GM19438 (cell line): ENCODE results near the gene NTM.

ENCODE experiments used
- ATAC-seq: cut with Tn5 transposase; IDR thresholded peaks from one replicate; pipeline ENCODE4 v1.9.1; 2021; ENCODE audit warnings: low read depth; ENCODE audit not compliant: unreplicated experiment

Gene NTM

GRCh38 chr11:132142121-132142520 lies 771.7 kb downstream of the NTM start:
- ATAC-seq: no peak

- no peak for ATAC-seq
These were observed 772.1 kb downstream of the NTM start for GRCh38 chr11:132142554-132142953.

GRCh38 chr11:132147464-132147863 lies 777.0 kb downstream of the NTM start:
- ATAC-seq: no peak

DNA sequence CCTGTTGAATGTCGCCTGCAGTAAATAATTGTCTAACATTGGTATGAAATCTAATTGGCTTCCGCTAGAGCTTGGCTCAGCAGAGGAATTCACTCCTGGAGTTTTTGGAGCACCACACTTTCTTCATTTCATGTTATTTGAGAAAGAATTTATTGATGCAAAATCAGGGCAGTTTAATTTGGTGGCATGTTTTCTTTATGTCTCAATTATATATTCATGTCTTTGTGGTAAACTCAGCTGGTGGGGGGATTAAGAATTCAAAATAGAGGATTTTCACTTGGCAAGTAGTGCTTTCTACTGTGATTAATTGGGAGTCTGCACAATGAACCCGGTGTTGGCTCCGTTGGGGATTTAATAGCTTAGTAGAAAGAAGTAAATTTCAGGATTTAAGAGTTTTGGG lies 784.4 kb downstream of the NTM start:
- no peak for ATAC-seq

DNA sequence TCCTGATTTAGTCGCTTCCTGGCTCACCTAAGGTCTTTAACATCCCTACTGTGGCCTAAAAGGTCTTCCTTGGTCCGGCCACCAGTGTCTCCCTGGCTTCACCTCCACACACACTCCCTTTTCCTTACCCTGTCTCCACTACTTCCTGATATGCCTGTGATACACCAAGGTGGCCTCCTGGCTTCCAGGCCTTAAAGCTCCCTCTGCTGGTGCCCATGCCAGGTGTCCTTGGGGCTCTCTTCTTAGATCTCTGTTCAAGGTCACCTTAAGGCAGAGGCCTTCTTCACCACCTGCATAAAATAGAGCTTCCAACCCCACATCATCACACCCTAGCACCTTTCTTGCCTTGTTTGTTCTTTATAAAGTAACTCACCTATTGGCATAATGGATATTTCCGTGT lies 787.7 kb downstream of the NTM start:
- no peak for ATAC-seq

GRCh38 chr11:132158696-132159095 lies 788.3 kb downstream of the NTM start:
- ATAC-seq: no peak

DNA sequence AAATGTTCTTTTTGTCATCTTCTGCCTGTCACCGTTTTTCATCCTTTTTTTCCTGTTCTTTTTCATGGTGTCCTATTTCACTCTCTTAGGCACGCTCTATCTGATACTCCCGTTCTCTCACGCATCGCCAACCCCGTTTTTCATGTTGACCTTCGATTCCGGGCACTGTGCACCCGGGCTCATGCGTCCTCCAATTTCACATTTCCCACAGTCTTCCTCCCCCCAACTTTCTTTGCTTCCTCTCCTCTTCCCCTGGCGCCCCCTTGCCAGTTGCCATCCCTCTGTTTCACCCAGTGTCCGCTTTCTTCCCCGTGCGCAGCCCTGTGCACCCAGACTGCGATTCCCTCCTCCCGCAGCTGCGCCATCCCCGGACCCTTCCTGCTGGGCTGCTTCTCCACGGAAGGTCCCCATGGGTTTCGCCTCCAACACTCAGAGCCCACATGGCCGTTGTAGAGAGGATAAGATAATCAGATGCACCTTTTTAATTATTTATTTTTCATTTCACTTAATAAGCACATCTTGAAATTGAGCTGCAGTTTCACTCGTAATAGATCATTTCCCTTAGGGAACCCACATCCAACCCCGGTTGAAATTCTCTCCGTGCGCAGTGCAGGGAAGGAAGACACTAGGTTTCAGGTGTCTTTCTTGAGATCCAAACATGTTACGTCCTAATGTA lies 791.1 kb downstream of the NTM start:
- no peak for ATAC-seq

DNA sequence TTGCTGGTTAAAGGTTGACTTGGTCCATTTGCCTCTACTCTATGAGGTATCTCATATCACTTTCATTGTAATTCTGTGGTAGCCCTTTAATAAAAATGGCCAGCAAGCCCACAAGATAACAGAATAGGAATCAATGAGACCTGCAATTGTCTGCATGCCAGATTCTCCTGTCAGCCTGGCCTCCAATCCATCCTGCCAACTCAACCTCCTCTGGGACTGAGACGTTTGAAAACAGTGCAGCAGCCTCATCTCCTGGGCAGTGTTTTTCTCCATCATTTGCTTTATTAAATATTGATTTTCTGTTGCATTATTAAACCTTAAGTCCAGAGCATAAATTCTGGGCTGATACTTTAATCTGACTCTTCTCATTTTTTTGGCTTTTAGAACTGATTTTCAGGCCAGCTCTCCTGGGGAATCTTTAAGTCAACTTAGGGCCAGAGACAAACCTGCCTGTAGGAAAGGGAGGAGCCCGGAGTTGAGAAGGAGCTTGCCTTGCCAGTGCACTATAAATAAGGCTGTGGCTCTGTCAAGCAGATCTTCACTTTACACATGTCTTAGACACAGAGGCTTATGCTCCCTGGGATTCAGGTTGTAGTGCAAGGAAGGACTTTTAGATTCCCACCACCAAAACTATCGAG lies 798.0 kb downstream of the NTM start:
- ATAC-seq: no peak

- ATAC-seq: no peak
These were observed 800.6 kb downstream of the NTM start for GRCh38 chr11:132171031-132171430.

DNA sequence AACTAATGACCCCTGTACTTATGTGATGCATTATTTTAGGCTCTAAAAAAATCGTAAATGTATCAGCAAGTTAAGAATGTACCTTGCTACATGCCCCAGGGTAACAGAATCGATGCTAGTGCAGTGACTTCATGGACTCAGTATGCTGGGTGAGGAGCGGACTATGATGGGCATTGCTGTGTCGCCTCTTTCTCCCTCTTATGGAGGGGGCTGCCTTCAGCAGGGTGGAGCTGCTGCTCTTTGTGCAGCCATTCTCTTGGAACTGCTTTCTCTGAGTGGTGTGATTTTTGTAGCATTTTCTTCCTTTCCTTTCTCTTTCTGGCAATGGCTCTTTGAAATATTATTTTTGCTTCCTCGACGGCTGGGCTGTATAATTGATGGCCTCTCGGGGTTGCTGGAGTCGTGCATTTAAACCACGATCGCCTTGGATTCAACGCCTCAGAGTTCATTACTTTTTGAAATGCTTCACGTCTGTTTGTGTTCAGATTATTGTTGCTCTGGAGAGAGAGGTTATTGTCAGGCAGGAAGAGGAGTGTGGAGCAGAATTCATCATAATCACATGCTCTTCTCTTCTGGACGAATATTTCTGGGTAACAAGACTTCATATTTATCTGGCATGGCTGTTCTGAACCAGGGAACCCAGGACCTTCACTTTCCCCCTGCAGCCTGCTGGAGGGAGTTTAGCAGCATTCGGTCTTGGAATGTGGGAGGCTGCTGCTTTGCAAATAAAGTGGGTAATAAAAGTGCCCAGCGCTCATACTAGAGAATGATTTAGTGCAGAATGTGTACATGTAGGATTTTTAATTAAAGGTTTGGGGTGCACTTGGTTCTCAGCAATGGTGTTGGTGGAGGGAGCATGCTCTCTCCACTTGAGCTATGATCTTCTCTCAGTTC lies 804.2 kb downstream of the NTM start:
- no peak for ATAC-seq

- ATAC-seq: no peak
These were observed 806.7 kb downstream of the NTM start for GRCh38 chr11:132177106-132177505.

DNA sequence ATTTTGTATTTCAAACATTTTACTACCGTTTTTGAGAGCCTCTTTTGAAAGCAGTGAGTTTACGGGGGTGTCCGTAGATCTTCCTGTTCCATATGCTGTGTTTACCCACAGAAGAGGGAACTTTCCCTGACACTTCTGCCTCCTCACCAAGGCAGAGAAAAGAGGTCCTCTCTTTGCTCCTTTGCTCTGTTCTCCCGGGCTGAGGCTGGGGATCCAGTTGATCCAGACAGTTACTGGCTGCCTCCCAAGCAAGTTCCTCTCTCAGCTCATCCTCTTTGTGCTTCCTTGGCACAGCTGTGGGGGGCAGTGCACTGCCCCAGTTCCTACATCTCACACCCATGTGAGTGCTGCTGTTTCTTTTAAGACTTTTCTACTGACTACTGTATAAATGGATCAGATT lies 813.7 kb downstream of the NTM start:
- no peak for ATAC-seq

DNA sequence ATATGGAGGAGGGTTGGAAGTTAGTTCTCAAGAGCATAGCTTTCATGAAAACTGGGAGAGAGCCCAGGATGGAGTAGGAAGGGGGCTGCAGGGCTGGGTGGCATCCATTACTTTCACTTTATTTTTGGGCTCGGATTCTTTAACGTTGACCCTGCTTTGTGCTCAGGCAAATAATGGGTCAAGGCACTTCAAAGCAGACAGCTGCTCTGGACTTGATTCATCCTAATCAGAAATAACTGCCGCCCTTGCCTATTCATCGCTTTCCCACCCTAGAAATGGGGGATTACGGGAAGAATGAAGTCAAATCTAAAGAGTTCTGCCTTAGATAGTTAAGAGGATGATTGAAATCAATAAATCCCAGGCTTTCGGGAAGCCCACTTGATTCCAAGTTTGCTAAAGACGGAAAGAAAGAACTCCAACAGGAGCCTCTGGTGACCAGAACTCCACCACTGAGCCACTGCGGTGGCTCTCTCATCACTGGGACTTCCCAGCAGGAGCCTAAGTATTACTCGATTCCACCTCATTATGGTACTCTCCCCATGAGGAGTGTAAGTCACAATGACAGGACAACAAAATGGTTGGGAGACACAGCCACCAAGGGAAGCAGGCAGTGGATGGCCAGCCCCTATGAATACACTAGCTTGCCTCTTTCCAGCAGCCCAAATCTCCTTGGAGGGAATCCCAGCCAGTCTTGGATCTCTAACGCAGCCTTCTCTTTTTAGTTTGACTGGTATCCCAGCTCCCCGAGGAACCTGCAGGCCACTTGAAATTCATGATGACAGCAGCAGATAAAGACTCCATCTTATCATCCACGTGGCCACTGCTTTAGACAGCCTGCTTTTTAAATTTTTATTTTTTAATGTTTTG lies 815.5 kb downstream of the NTM start:
- no peak for ATAC-seq

- ATAC-seq: no peak
These were observed 816.3 kb downstream of the NTM start for GRCh38 chr11:132186699-132187098.

DNA sequence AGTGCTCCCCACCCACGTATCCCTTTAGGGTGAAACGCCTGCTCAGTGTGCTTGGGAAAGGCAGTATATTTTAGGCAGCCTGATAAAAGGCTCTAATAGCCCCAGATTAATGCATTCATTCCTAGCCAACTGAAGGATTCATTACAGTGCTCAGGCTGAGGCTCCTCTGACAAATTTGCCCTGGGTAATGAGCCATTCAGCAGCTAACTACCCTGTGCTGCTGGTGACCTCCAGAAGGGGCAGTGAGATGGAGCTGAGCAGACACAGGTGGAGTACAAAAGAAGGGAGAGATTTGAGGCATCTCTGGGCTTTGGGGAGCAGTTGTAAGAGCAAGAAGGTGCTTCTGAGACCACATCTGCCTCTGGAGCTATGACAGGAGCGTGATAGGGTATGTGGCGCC lies 817.0 kb downstream of the NTM start:
- no peak for ATAC-seq

GRCh38 chr11:132187814-132188213 lies 817.4 kb downstream of the NTM start:
- ATAC-seq: no peak

- ATAC-seq: no peak
These were observed 826.5 kb downstream of the NTM start for GRCh38 chr11:132196928-132197327.

GRCh38 chr11:132200353-132200936 lies 830.0 kb downstream of the NTM start:
- no peak for ATAC-seq

GRCh38 chr11:132202621-132203020 lies 832.2 kb downstream of the NTM start:
- ATAC-seq: no peak

- no peak for ATAC-seq
These were observed 834.6 kb downstream of the NTM start for GRCh38 chr11:132205006-132205405.
